ENCODE results near the gene ATP10D.

GRCh38 chr4:47562297-47562696 is 77.2 kb downstream of the ATP10D start:
- TF ChIP-seq EZH2 (IDR thresholded peaks at IDR 0.05; ENCODE audit: borderline replicate concordance, insufficient read depth, low read depth, low read length, poor library complexity, severe bottlenecking) (no peak), CTCF (IDR thresholded peaks at IDR 0.05) (no peak)
